Measurements from ENCODE around the gene FAM171A1.

DNA sequence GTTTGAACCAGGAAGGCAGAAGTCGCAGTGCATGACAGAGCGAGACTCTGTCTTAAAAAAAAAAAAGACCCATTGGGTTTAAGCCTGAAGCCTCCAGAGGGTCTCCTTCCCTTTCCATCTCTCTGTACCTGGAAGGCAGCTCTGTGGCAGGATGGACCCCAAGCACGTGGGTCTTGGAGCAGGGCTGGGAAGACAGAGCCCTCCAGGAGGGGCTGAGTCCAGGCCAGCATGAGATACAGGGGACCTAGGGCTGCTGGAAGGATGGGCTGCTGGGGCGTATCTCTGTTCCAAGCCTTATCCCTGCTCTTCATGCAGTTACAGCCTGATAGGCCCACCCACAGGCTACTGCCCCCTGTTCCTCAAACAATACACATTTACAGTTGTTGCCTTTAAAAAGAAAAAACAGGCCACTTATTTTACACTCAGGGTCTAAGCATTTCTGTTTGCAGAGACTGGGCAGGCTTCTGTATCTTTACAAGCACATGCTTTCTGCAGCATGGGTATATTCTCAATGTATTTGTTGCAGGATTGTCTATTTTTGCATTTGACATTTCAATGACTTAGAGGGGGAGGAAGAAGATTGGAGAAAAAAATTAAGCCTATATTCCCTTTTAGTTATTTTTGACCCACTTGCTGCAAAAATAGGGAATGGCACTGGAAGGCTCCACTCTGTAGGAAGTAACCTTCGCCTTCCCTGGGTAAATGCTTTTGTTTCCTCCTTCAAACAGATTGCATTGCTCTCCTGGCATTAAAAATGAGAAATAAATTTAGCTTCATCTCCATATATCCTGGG lies 60.1 kb downstream of the FAM171A1 start:
- TF ChIP-seq, protein P1, sequence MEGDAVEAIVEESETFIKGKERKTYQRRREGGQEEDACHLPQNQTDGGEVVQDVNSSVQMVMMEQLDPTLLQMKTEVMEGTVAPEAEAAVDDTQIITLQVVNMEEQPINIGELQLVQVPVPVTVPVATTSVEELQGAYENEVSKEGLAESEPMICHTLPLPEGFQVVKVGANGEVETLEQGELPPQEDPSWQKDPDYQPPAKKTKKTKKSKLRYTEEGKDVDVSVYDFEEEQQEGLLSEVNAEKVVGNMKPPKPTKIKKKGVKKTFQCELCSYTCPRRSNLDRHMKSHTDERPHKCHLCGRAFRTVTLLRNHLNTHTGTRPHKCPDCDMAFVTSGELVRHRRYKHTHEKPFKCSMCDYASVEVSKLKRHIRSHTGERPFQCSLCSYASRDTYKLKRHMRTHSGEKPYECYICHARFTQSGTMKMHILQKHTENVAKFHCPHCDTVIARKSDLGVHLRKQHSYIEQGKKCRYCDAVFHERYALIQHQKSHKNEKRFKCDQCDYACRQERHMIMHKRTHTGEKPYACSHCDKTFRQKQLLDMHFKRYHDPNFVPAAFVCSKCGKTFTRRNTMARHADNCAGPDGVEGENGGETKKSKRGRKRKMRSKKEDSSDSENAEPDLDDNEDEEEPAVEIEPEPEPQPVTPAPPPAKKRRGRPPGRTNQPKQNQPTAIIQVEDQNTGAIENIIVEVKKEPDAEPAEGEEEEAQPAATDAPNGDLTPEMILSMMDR (IDR thresholded peaks at IDR 0.05) = no peak
- no peak for TF ChIP-seq POLR2A (IDR thresholded peaks at IDR 0.05)

Measured in body of pancreas (tissue), 4 donors.